Stimulated activated effector memory CD8-positive, alpha-beta T cell treated with anti-CD3 and anti-CD28 coated beads, Interleukin-12 subunit alpha, Interleukin-12 subunit beta, amount 100 ng/mL, for 72 hours (primary cell): ENCODE data around the gene KREMEN2.

Experiments used
- ATAC-seq: fragments of 150-1000 bp; cut with Tn5 transposase; 2 replicates; pipeline ENCODE4 v1.10.0; 2021
- DNase-seq, 2 donors: peaks; one replicate each; pipeline ENCODE4 v3.0.0; 2021 to 2022; ENCODE audit warnings: low spot score in 2 of 2
- H3K27ac Mint-ChIP-seq: one replicate; pipeline ENCODE4 v1.8.0; 2022; ENCODE audit warnings: mild to moderate bottlenecking, mixed read lengths
- H3K36me3 Mint-ChIP-seq: one replicate; pipeline ENCODE4 v1.8.0; 2022; ENCODE audit warnings: mild to moderate bottlenecking, mixed read lengths
- H3K4me1 Mint-ChIP-seq: one replicate; pipeline ENCODE4 v1.8.0; 2022; ENCODE audit warnings: mixed read lengths
- H3K4me3 Mint-ChIP-seq: one replicate; pipeline ENCODE4 v1.8.0; 2022; ENCODE audit warnings: mild to moderate bottlenecking, mixed read lengths
- H3K9me3 Mint-ChIP-seq: one replicate; pipeline ENCODE4 v1.8.0; 2022; ENCODE audit warnings: mixed read lengths

KREMEN2 gene

GRCh38 chr16:2991566-2992261 is 27.6 kb downstream of the KREMEN2 start:
- Mint-ChIP-seq H3K4me1 (peaks cover 1% of the 10 kb centered on the region), H3K27ac (no peak overlapping the region), H3K4me3 (no peak overlapping the region), H3K9me3 (no peaks in the 10 kb centered on the region), H3K36me3 (no peaks in the 10 kb centered on the region)
- DNase-seq (no peak), ATAC-seq (no peak)

- H3K27ac Mint-ChIP-seq, result no peak overlapping the region
- H3K9me3 Mint-ChIP-seq, result no peaks in the 10 kb centered on the region
- H3K4me3 Mint-ChIP-seq, result no peak overlapping the region
Measured at GRCh38 chr16:2992383-2993081, 28.5 kb downstream of the KREMEN2 start.

GRCh38 chr16:2996298-2996697 is 32.2 kb downstream of the KREMEN2 start:
- Mint-ChIP-seq H3K9me3 (no peaks in the 10 kb centered on the region), H3K36me3 (no peaks in the 10 kb centered on the region), H3K27ac (no peak overlapping the region), H3K4me3 (no peak overlapping the region), H3K4me1 (no peaks in the 10 kb centered on the region)
- DNase-seq (no peak), ATAC-seq (no peak)

More at GRCh38 chr16:2992383-2993081, 28.5 kb downstream of the KREMEN2 start:
- DNase-seq (no peak), ATAC-seq (no peak)
- Mint-ChIP-seq H3K4me1 (no peaks in the 10 kb centered on the region), H3K36me3 (no peaks in the 10 kb centered on the region)

GRCh38 chr16:2999929-3000328 is 35.9 kb downstream of the KREMEN2 start:
- no peaks in the 10 kb centered on the region for H3K4me1 Mint-ChIP-seq
- H3K27ac Mint-ChIP-seq, result no peak overlapping the region
- DNase-seq (no peak), ATAC-seq (no peak)
- no peak overlapping the region for H3K4me3 Mint-ChIP-seq
- H3K9me3 Mint-ChIP-seq, result no peaks in the 10 kb centered on the region
- peaks cover 6% of the 10 kb centered on the region for H3K36me3 Mint-ChIP-seq

GRCh38 chr16:3000540-3000939 is 36.5 kb downstream of the KREMEN2 start:
- peaks cover 6% of the 10 kb centered on the region for H3K36me3 Mint-ChIP-seq
- H3K9me3 Mint-ChIP-seq, result no peaks in the 10 kb centered on the region
- no peak overlapping the region for H3K27ac Mint-ChIP-seq
- ATAC-seq (no peak), DNase-seq (no peak)
- H3K4me3 Mint-ChIP-seq, result no peak overlapping the region
- no peaks in the 10 kb centered on the region for H3K4me1 Mint-ChIP-seq

GRCh38 chr16:3001316-3001715 is 37.2 kb downstream of the KREMEN2 start:
- ATAC-seq (no peak), DNase-seq (no peak)
- Mint-ChIP-seq H3K4me3 (no peak overlapping the region), H3K4me1 (no peaks in the 10 kb centered on the region), H3K36me3 (peaks cover 6% of the 10 kb centered on the region), H3K9me3 (no peaks in the 10 kb centered on the region), H3K27ac (no peak overlapping the region)

- ATAC-seq (peak; percentile 98), DNase-seq (peak; percentile 87 to 97)
- Mint-ChIP-seq H3K27ac (peak overlapping the region; percentile 34), H3K9me3 (no peaks in the 10 kb centered on the region), H3K4me1 (peaks cover 23% of the 10 kb centered on the region), H3K36me3 (peaks cover 6% of the 10 kb centered on the region), H3K4me3 (peak overlapping the region; percentile 56)
Measured at GRCh38 chr16:3003582-3004270, 39.7 kb downstream of the KREMEN2 start.

- no peak overlapping the region for H3K27ac Mint-ChIP-seq
- H3K9me3 Mint-ChIP-seq, result no peaks in the 10 kb centered on the region
- ATAC-seq (peak; percentile 47), DNase-seq (no peak)
- H3K36me3 Mint-ChIP-seq, result peaks cover 6% of the 10 kb centered on the region
- H3K4me1 Mint-ChIP-seq, result peaks cover 23% of the 10 kb centered on the region
- peak overlapping the region; percentile 60 for H3K4me3 Mint-ChIP-seq
Measured at GRCh38 chr16:3004319-3004718, 40.2 kb downstream of the KREMEN2 start.

GRCh38 chr16:3004781-3005284 is 40.8 kb downstream of the KREMEN2 start:
- Mint-ChIP-seq H3K9me3 (no peaks in the 10 kb centered on the region), H3K36me3 (peaks cover 6% of the 10 kb centered on the region), H3K4me3 (peak overlapping the region; percentile 60), H3K27ac (no peak overlapping the region), H3K4me1 (peaks cover 23% of the 10 kb centered on the region)
- ATAC-seq, result no peak
- DNase-seq, result no peak

GRCh38 chr16:3007059-3007956 is 43.2 kb downstream of the KREMEN2 start:
- H3K27ac Mint-ChIP-seq, result peak overlapping the region; percentile 78
- peak overlapping the region; percentile 47 for H3K4me3 Mint-ChIP-seq

GRCh38 chr16:3007957-3008689 is 44.0 kb downstream of the KREMEN2 start:
- Mint-ChIP-seq H3K36me3 (peaks cover 6% of the 10 kb centered on the region), H3K27ac (peak overlapping the region; percentile 78), H3K4me3 (peak overlapping the region; percentile 47), H3K4me1 (peaks cover 23% of the 10 kb centered on the region), H3K9me3 (no peaks in the 10 kb centered on the region)
- no peak for ATAC-seq
- DNase-seq, result no peak

More at GRCh38 chr16:3007059-3007956, 43.2 kb downstream of the KREMEN2 start:
- DNase-seq, result no peak
- ATAC-seq, result no peak
- Mint-ChIP-seq H3K9me3 (no peaks in the 10 kb centered on the region), H3K4me1 (peaks cover 23% of the 10 kb centered on the region), H3K36me3 (peaks cover 6% of the 10 kb centered on the region)

GRCh38 chr16:3008690-3009037 is 44.6 kb downstream of the KREMEN2 start:
- Mint-ChIP-seq H3K4me3 (peak overlapping the region; percentile 47), H3K4me1 (peaks cover 23% of the 10 kb centered on the region), H3K27ac (no peak overlapping the region), H3K36me3 (peaks cover 5% of the 10 kb centered on the region), H3K9me3 (no peaks in the 10 kb centered on the region)
- ATAC-seq (no peak), DNase-seq (no peak)

GRCh38 chr16:3009568-3010390 is 45.7 kb downstream of the KREMEN2 start:
- Mint-ChIP-seq H3K27ac (no peak overlapping the region), H3K9me3 (no peaks in the 10 kb centered on the region), H3K4me1 (peaks cover 23% of the 10 kb centered on the region), H3K4me3 (no peak overlapping the region), H3K36me3 (no peaks in the 10 kb centered on the region)
- ATAC-seq, result no peak
- DNase-seq, result no peak
